Right ventricle myocardium inferior (tissue), 1 donor: ENCODE data around the gene PDIK1L. TPM values are rescaled to one million over a fixed set of nuclear protein-coding genes. Genes with fewer than 3 reads are reported as not detected.
"Not testable (repeated sequence)": the region's sequence is repeated elsewhere in the genome, so short reads cannot be mapped to it uniquely, and the experiment has no call there.

Source experiments
- ATAC-seq: fragments of 200-7000 bp; cut with Tn5 transposase; one replicate; pipeline ENCODE4 v1.9.1; 2020; ENCODE audit warnings: mild to moderate bottlenecking, moderate library complexity
- DNase-seq: peaks from one replicate; pipeline ENCODE4 v3.0.0; 2021; ENCODE audit errors: missing footprints
- intact Hi-C: fragments of 100-400 bp; cut with DNase I; formaldehyde crosslinking; loops from one replicate; pipeline ENCODE4 v1.11.0; 2022
- total RNA-seq: library from RNA; stranded (reverse); fragmentation: NEBNext Ultra II Directional; extraction: Animal tissue kit (Norgen Biotek cat#: 25700); gene quantifications from one replicate; pipeline ENCODE4 v1.2.1, GENCODE V29; 2021
- donor health status: DM: no; HTN: yes; CAD: no; lungs with severe emphysema.

Gene PDIK1L
- total RNA-seq, 1 donor from 2014 or later: 4.0 TPM

- intact Hi-C loops: no loop called here
- ATAC-seq: peak; percentile 82
- DNase-seq: no peak
Measured at GRCh38 chr1:26083208-26083607, 28.4 kb upstream of the PDIK1L start.

- intact Hi-C loops: loop anchor here (1.0 kb wide), 1 partner anchor 17 kb away; the partner anchor contains the start of gene TRIM63
- DNase-seq: no peak
- peak; percentile 82 for ATAC-seq
Measured at GRCh38 chr1:26084091-26084561, 27.5 kb upstream of the PDIK1L start.

- DNase-seq (no peak), ATAC-seq (no peak)
- intact Hi-C loops: loop anchor here (1.0 kb wide), 1 partner anchor 18 kb away; the partner anchor contains the start of gene TRIM63
Measured at GRCh38 chr1:26084844-26085243, 26.8 kb upstream of the PDIK1L start.

GRCh38 chr1:26089125-26089524 lies 22.5 kb upstream of the PDIK1L start:
- intact Hi-C loops: no loop called here
- DNase-seq (no peak), ATAC-seq (no peak)

- intact Hi-C loops: no loop called here
- no peak for ATAC-seq
- no peak for DNase-seq
Measured at GRCh38 chr1:26090893-26091292, 20.7 kb upstream of the PDIK1L start.

GRCh38 chr1:26092422-26092821 lies 19.2 kb upstream of the PDIK1L start:
- intact Hi-C loops: no loop called here
- DNase-seq: no peak
- no peak for ATAC-seq

GRCh38 chr1:26093569-26093968 lies 18.1 kb upstream of the PDIK1L start:
- ATAC-seq, intact Hi-C loops, DNase-seq: not testable (repeated sequence)

GRCh38 chr1:26094076-26094669 lies 17.5 kb upstream of the PDIK1L start:
- intact Hi-C loops: loop anchor here (1.0 kb wide), 2 partner anchors 27 to 58 kb away; partner anchors contain the start of gene TRIM63
- peak; percentile 94 for ATAC-seq
- no peak for DNase-seq

- intact Hi-C loops: loop anchor here (1.0 kb wide), 2 partner anchors 28 to 59 kb away; partner anchors contain the start of gene TRIM63
- ATAC-seq (peak; percentile 67), DNase-seq (no peak)
Measured at GRCh38 chr1:26094677-26095383, 16.8 kb upstream of the PDIK1L start.

- DNase-seq: no peak
- intact Hi-C loops: no loop called here
- no peak for ATAC-seq
Measured at GRCh38 chr1:26096471-26096870, 15.2 kb upstream of the PDIK1L start.

GRCh38 chr1:26097696-26098095 lies 13.9 kb upstream of the PDIK1L start:
- intact Hi-C loops: no loop called here
- DNase-seq (no peak), ATAC-seq (no peak)

GRCh38 chr1:26098602-26099001 lies 13.0 kb upstream of the PDIK1L start:
- ATAC-seq: no peak
- DNase-seq: no peak
- intact Hi-C loops: no loop called here

GRCh38 chr1:26099780-26100179 lies 11.8 kb upstream of the PDIK1L start:
- ATAC-seq (no peak), DNase-seq (no peak)
- intact Hi-C loops: loop anchor here (5.0 kb wide), 1 partner anchor 263 kb away; no protein-coding TSS in a partner anchor

- intact Hi-C loops: loop anchor here (5.0 kb wide), 1 partner anchor 262 kb away; no protein-coding TSS in a partner anchor
- not testable (repeated sequence) for ATAC-seq, DNase-seq
Measured at GRCh38 chr1:26100204-26100603, 11.4 kb upstream of the PDIK1L start.

- intact Hi-C loops: loop anchor here (5.0 kb wide), 1 partner anchor 260 kb away; no protein-coding TSS in a partner anchor
- ATAC-seq (no peak), DNase-seq (no peak)
Measured at GRCh38 chr1:26102119-26102518, 9.5 kb upstream of the PDIK1L start.

- ATAC-seq: no peak
- intact Hi-C loops: loop anchor here (5.0 kb wide), 1 partner anchor 260 kb away; no protein-coding TSS in a partner anchor
Measured at GRCh38 chr1:26102526-26102925, 9.1 kb upstream of the PDIK1L start.

GRCh38 chr1:26105226-26105548 lies 6.4 kb upstream of the PDIK1L start:
- intact Hi-C loops: loop anchor here (1.0 to 2.0 kb wide), 3 partner anchors 40 to 216 kb away; no protein-coding TSS in a partner anchor
- DNase-seq, ATAC-seq: not testable (repeated sequence)

More at GRCh38 chr1:26102526-26102925, 9.1 kb upstream of the PDIK1L start:
- DNase-seq: no peak

- intact Hi-C loops: loop anchor here (2.0 kb wide), 1 partner anchor 125 kb away; the partner anchor contains the start of gene CEP85
- ATAC-seq (no peak), DNase-seq (no peak)
Measured at GRCh38 chr1:26109229-26110164, 2.1 kb upstream of the PDIK1L start.
